ENCODE results near the gene NAA80.

Gene NAA80

GRCh38 chr3:50298836-50299637 is at the start of gene NAA80, which contains the start of gene HYAL3:
NAA80 (minus strand) TSS chr3:50299405; CDS start chr3:50297463, 1,942 bp downstream.
HYAL3 (minus strand) TSS chr3:50299405; CDS start chr3:50295602, 3,803 bp downstream.
- DNase-seq: peak; percentile 98

GRCh38 chr3:50347187-50347813 is 48.1 kb upstream of the NAA80 start:
- no peak for DNase-seq

GRCh38 chr3:50345586-50346234 is 46.5 kb upstream of the NAA80 start, which contains the start of gene ZMYND10:
ZMYND10 (minus strand) TSS chr3:50345732; CDS start chr3:50345579, 153 bp downstream.
- DNase-seq: no peak

GRCh38 chr3:50345008-50345407 is 45.8 kb upstream of the NAA80 start:
- no peak for DNase-seq

GRCh38 chr3:50342813-50343633 is 43.8 kb upstream of the NAA80 start:
- no peak for DNase-seq

GRCh38 chr3:50341996-50342650 is 42.9 kb upstream of the NAA80 start:
- DNase-seq: no peak

GRCh38 chr3:50341537-50341936 is 42.3 kb upstream of the NAA80 start:
- no peak for DNase-seq

- no peak for DNase-seq
Observed at GRCh38 chr3:50340448-50341329, 41.5 kb upstream of the NAA80 start, which contains the start of gene RASSF1. RASSF1 (minus strand) TSS chr3:50340836; CDS start chr3:50340805, 31 bp downstream.

GRCh38 chr3:50340147-50340447 is 40.9 kb upstream of the NAA80 start:
- no peak for DNase-seq

- DNase-seq: no peak
Observed at GRCh38 chr3:50339485-50340146, 40.4 kb upstream of the NAA80 start.

- DNase-seq: no peak
Observed at GRCh38 chr3:50338965-50339364, 39.8 kb upstream of the NAA80 start.

- DNase-seq: peak; percentile 98
Observed at GRCh38 chr3:50337175-50337861, 38.1 kb upstream of the NAA80 start.

GRCh38 chr3:50336452-50337174 is 37.4 kb upstream of the NAA80 start:
- no peak for DNase-seq

- no peak for DNase-seq
Observed at GRCh38 chr3:50334339-50335075, 35.3 kb upstream of the NAA80 start.

GRCh38 chr3:50333744-50334328 is 34.6 kb upstream of the NAA80 start:
- no peak for DNase-seq

GRCh38 chr3:50331364-50331907 is 32.2 kb upstream of the NAA80 start:
- DNase-seq: no peak

GRCh38 chr3:50330330-50330729 is 31.1 kb upstream of the NAA80 start:
- no peak for DNase-seq
